ENCODE data around the gene BPIFB4. TPM values are rescaled to one million over a fixed set of nuclear protein-coding genes. Genes with fewer than 3 reads are reported as not detected.

The BPIFB4 gene
- total and polyA plus RNA-seq, 9 of the 15 experiments (the other 6 are each of a cell fraction or from before 2014, with no cell fraction given): not detected

- Histone ChIP-seq H3K27me3 (ENCODE audit: control insufficient read depth in 2 of 2, insufficient read depth in 2 of 2, low read length in 2 of 2) (peaks cover 0 to 12% of the 10 kb centered on the region in 2 experiments; a peak in 3 of 5 replicates), H3K4me3 (no peak overlapping the region), H4K20me1 (replicated peaks; ENCODE audit: control insufficient read depth, insufficient read depth, low read length) (no peaks in the 10 kb centered on the region), H3K36me3 (ENCODE audit: control insufficient read depth, insufficient read depth, low read length) (no peaks in the 10 kb centered on the region), H3K9ac (ENCODE audit: insufficient read depth in 1 of 2, low read depth in 2 of 2, low read length in 2 of 2) (no peak overlapping the region), H3K27ac (ENCODE audit: extremely low read depth, low read depth, low read length) (no peak overlapping the region), H3K4me1 (replicated peaks in 1 of 2; ENCODE audit: control insufficient read depth in 2 of 2, insufficient read depth in 2 of 2, low read length in 2 of 2) (no peaks in the 10 kb centered on the region), H2AFZ (ENCODE audit: low read depth, low read length) (no peak overlapping the region), H3K9me3 (replicated peaks; ENCODE audit: control insufficient read depth, insufficient read depth, low read depth, low read length) (no peaks in the 10 kb centered on the region), H3K9me1 (ENCODE audit: control insufficient read depth, insufficient read depth, low read length) (peaks cover 4% of the 10 kb centered on the region), H3K4me2 (ENCODE audit: insufficient read depth, low read length) (no peak overlapping the region), H3K79me2 (ENCODE audit: control insufficient read depth, insufficient read depth, low read length) (no peaks in the 10 kb centered on the region)
- intact Hi-C loops (cut with micrococcal nuclease): loop anchor here (2.0 to 10.0 kb wide), 3 partner anchors 115 to 302 kb away; no protein-coding TSS in a partner anchor
- ATAC-seq (no peak), FAIRE-seq (no peak), DNase-seq (ENCODE audit: extremely low read depth in 1 of 4, low spot score in 3 of 4) (no peak)
- CTCF ChIA-PET (ENCODE audit: low intra/inter-chr PET ratio): interaction anchor here (1.6 to 2.2 kb wide), 3 partner anchors 195 to 202 kb away, joined by 10 to 22 read pairs (median 14); no protein-coding TSS in a partner anchor
- POLR2A ChIA-PET: no interaction called here
- 0% methylated on average over 4 of the region's 4 CpGs for WGBS (ENCODE audit: insufficient coverage, low coverage, missing lambda C conversion rate)
- in situ Hi-C loops (cut with MboI): loop anchor here (5.0 to 10.0 kb wide), 2 partner anchors 195 to 198 kb away; no protein-coding TSS in a partner anchor
- no TSS peak for BruUV-seq (replicated peaks)
- TF ChIP-seq GATAD2B (IDR thresholded peaks at IDR 0.05; ENCODE audit: borderline replicate concordance): no peak
- TF ChIP-seq VEZF1 (CRISPR knock-in tag; IDR thresholded peaks at IDR 0.05): no peak
- no peak for TF ChIP-seq HMBOX1 (IDR thresholded peaks at IDR 0.05)
- TF ChIP-seq E2F1 (CRISPR knock-in tag; IDR thresholded peaks at IDR 0.05): no peak
- TF ChIP-seq NCOA1 (IDR thresholded peaks at IDR 0.05; ENCODE audit: low read depth): no peak
- no peak for TF ChIP-seq MTA1 (IDR thresholded peaks at IDR 0.05; ENCODE audit: borderline replicate concordance)
- no peak for TF ChIP-seq STAT5B (CRISPR knock-in tag; IDR thresholded peaks at IDR 0.05)
- TF ChIP-seq ZNF146 (CRISPR knock-in tag; IDR thresholded peaks at IDR 0.05; ENCODE audit: unreplicated experiment): no peak
- no peak for TF ChIP-seq BHLHE40 (IDR thresholded peaks at IDR 0.05; ENCODE audit: low read length)
- TF ChIP-seq ZNF134 (CRISPR knock-in tag; conservative IDR thresholded peaks at IDR 0.05): no peak
- no peak for TF ChIP-seq DDX20 (tag; IDR thresholded peaks at IDR 0.05; ENCODE audit: low read depth)
- no peak for TF ChIP-seq ZBTB12 (CRISPR knock-in tag; IDR thresholded peaks at IDR 0.05)
- TF ChIP-seq MLX (CRISPR knock-in tag; conservative IDR thresholded peaks at IDR 0.05): no peak
- no peak for TF ChIP-seq KAT2B (IDR thresholded peaks at IDR 0.05; ENCODE audit: low read depth, low read length)
- no peak for TF ChIP-seq RBM17 (IDR thresholded peaks at IDR 0.05; ENCODE audit: borderline replicate concordance, low read depth, low read length)
- TF ChIP-seq ZNF586 (CRISPR knock-in tag; conservative IDR thresholded peaks at IDR 0.05): no peak
- no peak for TF ChIP-seq ZNF224 (CRISPR knock-in tag; IDR thresholded peaks at IDR 0.05)
- no peak for TF ChIP-seq RBFOX2 (IDR thresholded peaks at IDR 0.05; ENCODE audit: low read depth, low read length)
Measured at GRCh38 chr20:33097001-33097400, 17.6 kb downstream of the BPIFB4 start.

All from K562 (cell line).